CD4-positive, alpha-beta T cell (primary cell): Measurements from ENCODE around the gene RAD51B. TPM values are rescaled to one million over a fixed set of nuclear protein-coding genes. Genes with fewer than 3 reads are reported as not detected.

Experiments
- ATAC-seq: fragments of 200-7000 bp; cut with Tn5 transposase; one replicate; pipeline ENCODE4 v1.10.0; 2022; ENCODE audit warnings: mild to moderate bottlenecking; ENCODE audit not compliant: poor library complexity
- CTCF ChIA-PET: fragments of 350-600 bp; sonication (Branson Sonifier 250); formaldehyde crosslinking; loops from one replicate; lab custom pipeline; 2021; ENCODE audit warnings: antibody characterized with exemption, inconsistent platforms; lab: Charles Lee
- POLR2A ChIA-PET: fragments of 350-600 bp; sonication (Branson Sonifier 250); formaldehyde crosslinking; loops from one replicate; lab custom pipeline; 2021; ENCODE audit warnings: antibody characterized with exemption, inconsistent platforms; lab: Charles Lee
- DNase-seq, 14 experiments: peaks; one replicate each; pipeline ENCODE4 v3.0.0-alpha.2; 2013 to 2020; ENCODE audit warnings: mixed read lengths in 2 of 14
- H3K27ac ChIP-seq, 2 donors: one replicate each; pipeline versions ENCODE4 v1.5.1 to v1.7.0; 2013; ENCODE audit warnings: low read length in 2 of 2, low read depth in 1 of 2, mild to moderate bottlenecking in 1 of 2
- H3K27me3 ChIP-seq, 2 experiments: 1 replicate in 1 of 2; 2 replicates in 1 of 2; pipeline versions ENCODE4 v1.6.1 to v1.7.0; 2013; ENCODE audit warnings: low read length in 2 of 2, control low read depth in 1 of 2, mild to moderate bottlenecking in 1 of 2, moderate library complexity in 1 of 2; ENCODE audit not compliant: insufficient read depth in 2 of 2, control insufficient read depth in 1 of 2
- H3K36me3 ChIP-seq: one replicate; pipeline ENCODE4 v1.6.1; 2013; ENCODE audit warnings: low read length, control low read depth; ENCODE audit not compliant: insufficient read depth
- H3K4me1 ChIP-seq: one replicate; pipeline ENCODE4 v1.6.1; 2013; ENCODE audit warnings: low read length, control low read depth; ENCODE audit not compliant: insufficient read depth
- H3K4me3 ChIP-seq: one replicate; pipeline ENCODE4 v1.5.1; 2013; ENCODE audit warnings: mild to moderate bottlenecking, low read length, moderate library complexity
- H3K9me3 ChIP-seq, 2 experiments: 1 replicate in 1 of 2; 2 replicates in 1 of 2; pipeline versions ENCODE4 v1.6.1 to v1.7.0; 2013; ENCODE audit warnings: low read length in 2 of 2, mild to moderate bottlenecking in 2 of 2, control low read depth in 1 of 2, moderate library complexity in 1 of 2; ENCODE audit not compliant: control insufficient read depth in 1 of 2, insufficient read depth in 1 of 2
- H3K27ac Mint-ChIP-seq: one replicate; pipeline ENCODE4 v1.8.0; 2020; ENCODE audit warnings: mixed read lengths
- H3K27me3 Mint-ChIP-seq: one replicate; pipeline ENCODE4 v1.8.0; 2021; ENCODE audit warnings: mixed read lengths
- H3K36me3 Mint-ChIP-seq: one replicate; pipeline ENCODE4 v1.8.0; 2021; ENCODE audit warnings: low read depth, mixed read lengths
- H3K4me1 Mint-ChIP-seq: one replicate; pipeline ENCODE4 v1.8.0; 2021; ENCODE audit warnings: low read depth, mixed read lengths
- H3K4me3 Mint-ChIP-seq: one replicate; pipeline ENCODE4 v1.8.0; 2020; ENCODE audit warnings: mild to moderate bottlenecking, mixed read lengths
- H3K9me3 Mint-ChIP-seq: one replicate; pipeline ENCODE4 v1.8.0; 2020; ENCODE audit warnings: mixed read lengths
- CTCF ChIP-seq: fragments of 200-600 bp; IDR thresholded peaks from one replicate; pipeline ENCODE4 v1.8.0; 2022; ENCODE audit warnings: antibody characterized with exemption, mild to moderate bottlenecking
- intact Hi-C, 2 experiments: fragments of 100-400 bp; cut with DNase I in 1 of 2; cut with micrococcal nuclease in 1 of 2; formaldehyde crosslinking; loops; one replicate each; pipeline versions ENCODE4 v1.15.1 to v1.9.0; 2023 to 2025; cut with DNase I, micrococcal nuclease
- total RNA-seq, 174 experiments: library from RNA in 2 of 174; stranded (reverse) in 2 of 174; gene quantifications; one replicate each; pipeline ENCODE4 v1.2.3 and lab custom pipeline; 2021 to 2026

RAD51B gene
- total RNA-seq, 2 experiments from 2014 or later = 18.4 to 20.0 TPM

GRCh38 chr14:67970923-67971322 is 151.3 kb downstream of the RAD51B start:
- ChIA-PET POLR2A (no interaction called here), CTCF (no interaction called here)
- no peak overlapping the region for H3K27ac Mint-ChIP-seq
- no peaks in the 10 kb centered on the region for H3K36me3 ChIP-seq
- no peak for TF ChIP-seq CTCF
- no peaks in the 10 kb centered on the region for H3K4me1 ChIP-seq
- H3K27me3 ChIP-seq = no peaks in the 10 kb centered on the region
- H3K27ac ChIP-seq = no peak overlapping the region
- intact Hi-C loops = no loop called here
- no peaks in the 10 kb centered on the region for H3K4me1 Mint-ChIP-seq
- H3K4me3 Mint-ChIP-seq = no peak overlapping the region
- H3K9me3 Mint-ChIP-seq = no peaks in the 10 kb centered on the region
- no peaks in the 10 kb centered on the region for H3K27me3 Mint-ChIP-seq
- ATAC-seq (no peak), DNase-seq (no peak)
- H3K9me3 ChIP-seq = peaks cover 0 to 3% of the 10 kb centered on the region in 2 experiments
- H3K36me3 Mint-ChIP-seq = peaks cover 20% of the 10 kb centered on the region
- no peak overlapping the region for H3K4me3 ChIP-seq

- Histone ChIP-seq H3K4me1 (no peaks in the 10 kb centered on the region), H3K36me3 (no peaks in the 10 kb centered on the region), H3K27me3 (no peaks in the 10 kb centered on the region), H3K9me3 (peaks cover 0 to 3% of the 10 kb centered on the region in 2 experiments), H3K27ac (no peak overlapping the region), H3K4me3 (no peak overlapping the region)
- intact Hi-C loops = no loop called here
- POLR2A ChIA-PET = no interaction called here
- ATAC-seq = no peak
- no peak for TF ChIP-seq CTCF
- Mint-ChIP-seq H3K27me3 (no peaks in the 10 kb centered on the region), H3K36me3 (peaks cover 14% of the 10 kb centered on the region), H3K4me1 (no peaks in the 10 kb centered on the region), H3K4me3 (no peak overlapping the region), H3K9me3 (no peaks in the 10 kb centered on the region), H3K27ac (no peak overlapping the region)
- no peak for DNase-seq
- CTCF ChIA-PET = no interaction called here
Observed at GRCh38 chr14:67971627-67972625, 152.3 kb downstream of the RAD51B start.

- Mint-ChIP-seq H3K4me1 (no peaks in the 10 kb centered on the region), H3K4me3 (no peak overlapping the region), H3K27me3 (no peaks in the 10 kb centered on the region), H3K27ac (no peak overlapping the region), H3K36me3 (peaks cover 4% of the 10 kb centered on the region), H3K9me3 (no peaks in the 10 kb centered on the region)
- H3K36me3 ChIP-seq = no peaks in the 10 kb centered on the region
- no peak overlapping the region for H3K4me3 ChIP-seq
- ChIA-PET POLR2A (no interaction called here), CTCF (interaction anchor here (1.1 kb wide), 1 partner anchor 25 kb away, joined by 3 read pairs; no protein-coding TSS in a partner anchor)
- no peaks in the 10 kb centered on the region for H3K4me1 ChIP-seq
- ATAC-seq (no peak), DNase-seq (no peak)
- H3K27me3 ChIP-seq = no peaks in the 10 kb centered on the region
- H3K27ac ChIP-seq = no peak overlapping the region
- TF ChIP-seq CTCF = no peak
- intact Hi-C loops = no loop called here
- no peaks in the 10 kb centered on the region for H3K9me3 ChIP-seq
Observed at GRCh38 chr14:67973436-67973835, 153.9 kb downstream of the RAD51B start.
